OCI-LY7 (cell line): ENCODE results near the gene PPP1R9B. TPM values are rescaled to one million over a fixed set of nuclear protein-coding genes. Genes with fewer than 3 reads are reported as not detected.

Experiments used
- BruUV-seq: library from RNA; stranded (reverse); fragments of 400-500 nt; replicated peaks from 2 replicates; lab custom pipeline; 2021; lab: Mats Ljungman, UMichigan
- CTCF ChIA-PET: fragments of 300-600 bp; sonication (Branson Sonifier 250); formaldehyde crosslinking; loops from one replicate; lab custom pipeline; 2022; ENCODE audit warnings: antibody characterized with exemption; ENCODE audit not compliant: unreplicated experiment; lab: Charles Lee
- POLR2A ChIA-PET: fragments of 300-600 bp; sonication (Branson Sonifier 250); formaldehyde crosslinking; loops from one replicate; lab custom pipeline; 2022; ENCODE audit warnings: antibody characterized with exemption; lab: Charles Lee
- DNase-seq: peaks from one replicate; pipeline ENCODE4 v3.0.0-alpha.2; 2015; ENCODE audit warnings: low spot score
- H2AFZ ChIP-seq: fragments of 200-600 bp; sonication (generic), shearing (Covaris generic); 2 replicates; pipeline ENCODE4 v1.6.1; 2014; ENCODE audit warnings: mild to moderate bottlenecking, antibody characterized with exemption, low read length, moderate library complexity
- H3K27ac ChIP-seq: fragments of 200-600 bp; sonication (generic); 2 replicates; pipeline ENCODE4 v1.5.1; 2014; ENCODE audit warnings: mixed run types, low read depth, mild to moderate bottlenecking, moderate library complexity, low read length, inconsistent platforms; ENCODE audit not compliant: poor library complexity, severe bottlenecking
- H3K36me3 ChIP-seq: fragments of 200-600 bp; sonication (generic); 2 replicates; pipeline ENCODE4 v1.6.1; 2014; ENCODE audit warnings: mild to moderate bottlenecking, antibody characterized with exemption, low read length, moderate library complexity, mixed read lengths; ENCODE audit not compliant: insufficient read depth
- H3K4me1 ChIP-seq: fragments of 200-600 bp; sonication (generic); 2 replicates; pipeline ENCODE4 v1.5.1; 2014; ENCODE audit warnings: mild to moderate bottlenecking, low read length; ENCODE audit not compliant: insufficient read depth, poor library complexity, severe bottlenecking
- H3K4me2 ChIP-seq: fragments of 200-600 bp; sonication (generic); 2 replicates; pipeline ENCODE4 v1.6.1; 2014; ENCODE audit warnings: mild to moderate bottlenecking, low read length
- H3K4me3 ChIP-seq: fragments of 200-600 bp; sonication (generic); 2 replicates; pipeline ENCODE4 v1.5.1; 2014; ENCODE audit warnings: mild to moderate bottlenecking, low read depth, low read length; ENCODE audit not compliant: poor library complexity, severe bottlenecking
- H3K79me2 ChIP-seq: fragments of 200-600 bp; sonication (generic); 2 replicates; pipeline ENCODE4 v1.6.1; 2016; ENCODE audit warnings: low read depth, mild to moderate bottlenecking, low read length, moderate library complexity, mixed read lengths; ENCODE audit not compliant: insufficient read depth
- H3K9me2 ChIP-seq: fragments of 200-600 bp; sonication (generic); 2 replicates; pipeline ENCODE4 v1.6.1; 2016; ENCODE audit warnings: mild to moderate bottlenecking, low read length, mixed read lengths; ENCODE audit not compliant: insufficient read depth
- H3K9me3 ChIP-seq: fragments of 200-600 bp; sonication (generic); 2 replicates; pipeline ENCODE4 v1.6.1; 2014; ENCODE audit warnings: mild to moderate bottlenecking, mixed run types, low read length, mixed read lengths
- H4K20me1 ChIP-seq: fragments of 200-600 bp; sonication (generic); 2 replicates; pipeline ENCODE4 v1.6.1; 2014; ENCODE audit warnings: mild to moderate bottlenecking, antibody characterized with exemption, low read length, moderate library complexity, mixed read lengths; ENCODE audit not compliant: insufficient read depth
- CTCF ChIP-seq: fragments of 200-600 bp; sonication (generic); conservative IDR thresholded peaks from 2 replicates; pipeline ENCODE4 v1.5.1; 2014; ENCODE audit warnings: mild to moderate bottlenecking, antibody characterized with exemption, low read length, moderate library complexity, mixed read lengths
- EZH2phosphoT487 ChIP-seq: fragments of 200-600 bp; sonication (generic); IDR thresholded peaks from 2 replicates; pipeline ENCODE4 v1.6.1; 2018; ENCODE audit warnings: low read depth, borderline replicate concordance, mild to moderate bottlenecking, mixed run types, antibody characterized with exemption, low read length, moderate library complexity, mixed read lengths
- intact Hi-C: fragments of 100-400 bp; cut with micrococcal nuclease; formaldehyde crosslinking; loops from one replicate; pipeline ENCODE4 v1.10.0; 2022; ENCODE audit not compliant: unreplicated experiment
- total RNA-seq, 2 experiments: library from RNA; depleted of rRNA in 1 of 2; stranded (reverse); fragments of >200 nt in 1 of 2; shearing (Covaris generic) in 1 of 2; gene quantifications; 2 replicates each; pipeline ENCODE4 v1.2.3, GENCODE V29; 2014 to 2022

PPP1R9B gene
- total RNA-seq, 2 experiments from 2014 or later: 45.3 to 87.0 TPM

DNA sequence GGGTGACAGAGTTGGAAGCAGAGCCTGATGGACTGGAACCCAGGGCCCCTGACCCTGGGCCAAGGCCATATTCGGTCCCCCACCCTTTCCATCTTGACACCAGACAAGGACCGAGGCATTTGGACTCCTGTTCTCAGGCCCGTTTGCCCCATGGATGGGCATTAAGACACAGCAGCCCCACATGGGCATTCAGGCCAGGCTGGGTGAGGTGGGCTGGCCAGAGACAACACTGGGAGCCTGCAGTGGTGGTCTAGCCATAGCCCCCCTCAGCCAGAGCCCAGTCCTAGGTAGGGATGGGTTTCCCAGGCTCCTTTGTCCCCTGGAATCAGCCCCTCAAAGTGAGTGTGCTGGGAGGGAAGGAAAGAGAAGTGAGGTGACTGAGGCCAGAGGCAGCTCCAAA, 53.7 kb downstream of the PPP1R9B start:
- Histone ChIP-seq H3K27ac (no peak overlapping the region), H3K4me2 (peak overlapping the region; percentile 87; the same call in 1 of the 2 replicates), H3K4me3 (peak overlapping the region; percentile 94), H3K9me2 (no peaks in the 10 kb centered on the region), H3K4me1 (peaks cover 20% of the 10 kb centered on the region), H3K9me3 (no peaks in the 10 kb centered on the region), H3K79me2 (no peaks in the 10 kb centered on the region), H3K36me3 (no peaks in the 10 kb centered on the region), H2AFZ (no peak overlapping the region), H4K20me1 (no peaks in the 10 kb centered on the region)
- CTCF ChIA-PET: no interaction called here
- DNase-seq: no peak
- BruUV-seq: no TSS peak
- no peak for TF ChIP-seq CTCF
- intact Hi-C loops: no loop called here
- POLR2A ChIA-PET: no interaction called here

DNA sequence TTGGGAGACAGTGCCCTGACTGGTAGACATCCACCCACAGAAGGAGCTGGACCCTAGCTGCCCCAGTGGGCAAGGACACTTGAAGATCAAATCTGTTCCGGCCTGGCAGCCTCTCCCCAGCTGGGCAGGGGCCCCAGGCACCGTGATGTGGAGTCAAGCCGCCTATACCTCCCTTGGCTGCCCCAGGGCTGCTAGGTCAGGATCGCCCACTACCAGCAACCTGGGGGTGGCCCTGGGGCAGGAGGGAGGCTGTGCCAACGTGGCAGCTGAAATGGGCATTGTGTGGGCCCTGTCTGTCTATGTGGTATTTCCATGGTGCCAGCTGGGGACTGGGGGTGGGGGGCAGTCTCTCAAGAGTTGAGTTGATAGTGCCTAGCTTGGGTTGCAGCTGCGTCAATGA, 54.4 kb downstream of the PPP1R9B start:
- Histone ChIP-seq H3K36me3 (no peaks in the 10 kb centered on the region), H3K27ac (no peak overlapping the region), H3K9me3 (no peaks in the 10 kb centered on the region), H2AFZ (no peak overlapping the region), H3K9me2 (no peaks in the 10 kb centered on the region), H4K20me1 (no peaks in the 10 kb centered on the region), H3K4me1 (peaks cover 20% of the 10 kb centered on the region), H3K4me2 (peak overlapping the region; percentile 87), H3K79me2 (no peaks in the 10 kb centered on the region), H3K4me3 (peak overlapping the region; percentile 94)
- POLR2A ChIA-PET: no interaction called here
- no peak for TF ChIP-seq EZH2phosphoT487
- TF ChIP-seq CTCF: no peak
- CTCF ChIA-PET: no interaction called here
- BruUV-seq: no TSS peak
- intact Hi-C loops: no loop called here
- no peak for DNase-seq

GRCh38 chr17:50095626-50096037, 54.8 kb downstream of the PPP1R9B start:
- Histone ChIP-seq H3K9me2 (no peaks in the 10 kb centered on the region), H3K36me3 (no peaks in the 10 kb centered on the region), H3K4me3 (peak overlapping the region; percentile 94), H3K79me2 (no peaks in the 10 kb centered on the region), H3K9me3 (no peaks in the 10 kb centered on the region), H4K20me1 (no peaks in the 10 kb centered on the region), H2AFZ (peak overlapping the region; percentile 87), H3K4me2 (peak overlapping the region; percentile 87), H3K4me1 (peaks cover 20% of the 10 kb centered on the region), H3K27ac (peak overlapping the region; percentile 40)
- TF ChIP-seq CTCF (no peak), EZH2phosphoT487 (no peak)
- DNase-seq: peak; percentile 35
- ChIA-PET CTCF (no interaction called here), POLR2A (no interaction called here)
- BruUV-seq: no TSS peak
- intact Hi-C loops: loop anchor here (1.0 to 2.0 kb wide), 3 partner anchors 39 to 69 kb away; partner anchors contain the start of genes ITGA3 and PPP1R9B
